Effector CD4-positive, alpha-beta T cell (primary cell): ENCODE data around the gene IDI1.

Experiments
- DNase-seq: peaks from one replicate; pipeline ENCODE4 v3.0.0-alpha.2; 2020

Gene IDI1

GRCh38 chr10:992467-992866 lies 56.5 kb downstream of the IDI1 start:
- no peak for DNase-seq

GRCh38 chr10:990808-991207 lies 58.1 kb downstream of the IDI1 start:
- no peak for DNase-seq
